ENCODE measurements around the gene VWC2L.

Gene VWC2L

DNA sequence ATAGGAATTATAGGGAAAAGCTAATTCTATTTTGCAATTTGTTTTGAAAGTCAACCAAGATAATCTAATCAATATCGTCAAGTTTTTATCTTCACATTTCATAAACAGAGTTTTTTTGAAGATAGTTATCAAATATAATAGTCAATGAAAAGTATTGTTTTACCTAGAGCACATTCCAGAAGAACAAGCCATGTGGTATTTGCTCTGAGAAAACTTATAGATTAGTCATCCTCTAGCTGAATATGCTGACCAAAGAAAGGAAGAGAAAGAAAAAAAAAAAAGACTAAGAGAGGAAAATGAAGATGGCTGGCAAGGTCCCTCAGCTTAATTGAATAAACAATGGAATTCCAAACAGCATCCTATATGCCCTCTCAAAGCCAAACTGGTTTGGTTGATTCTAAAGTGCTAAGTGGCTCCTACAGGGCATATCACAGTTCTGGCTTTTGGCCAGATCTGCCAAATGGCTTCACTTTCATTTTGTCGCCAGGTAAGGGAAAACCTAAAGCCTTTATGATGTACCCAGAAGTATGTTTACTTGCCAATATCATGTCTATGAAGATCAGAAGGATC lies 132.6 kb downstream of the VWC2L start:
- no peak for DNase-seq

GRCh38 chr2:214545898-214546542 lies 135.2 kb downstream of the VWC2L start:
- no peak for DNase-seq

- no peak for DNase-seq
Observed at GRCh38 chr2:214547931-214548330, 137.1 kb downstream of the VWC2L start.

DNA sequence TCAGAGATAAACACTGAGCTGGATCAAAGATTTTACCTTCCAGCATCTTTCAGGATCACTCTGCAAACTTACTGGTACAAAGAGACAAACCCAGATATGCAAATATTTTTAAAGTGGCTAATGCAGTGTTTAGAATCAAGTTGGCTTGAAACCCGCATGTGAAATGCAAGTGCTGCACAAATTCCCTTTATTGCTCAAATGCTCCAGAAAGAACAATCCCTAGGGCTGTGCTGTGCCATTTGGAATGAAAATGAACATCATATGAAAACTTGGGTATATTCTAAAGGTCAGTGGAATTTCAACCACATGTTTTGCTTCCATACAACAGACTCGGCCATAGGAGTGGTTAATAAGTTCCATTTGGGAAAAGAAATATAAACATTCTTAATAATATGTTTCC lies 139.1 kb downstream of the VWC2L start:
- no peak for DNase-seq

DNA sequence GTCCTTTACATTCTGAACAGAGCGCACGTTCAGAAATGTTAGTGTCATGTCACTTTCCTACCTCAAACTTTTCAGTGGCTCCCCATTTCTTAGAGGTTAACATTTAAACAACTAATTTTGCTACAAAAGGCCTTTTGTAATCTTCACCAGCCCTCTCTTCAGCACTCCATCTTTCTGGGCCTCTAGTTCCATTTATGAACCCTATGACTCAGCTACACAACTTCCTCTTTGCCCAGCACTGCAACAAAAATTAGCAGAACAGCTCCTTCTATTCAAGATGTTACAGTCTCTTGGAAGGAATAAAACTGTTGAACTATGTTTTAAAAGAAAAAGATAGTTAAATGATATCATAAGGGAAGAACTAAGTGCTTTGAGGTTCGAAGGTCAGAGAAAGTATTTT lies 139.9 kb downstream of the VWC2L start:
- DNase-seq: no peak

GRCh38 chr2:214557884-214558283 lies 147.0 kb downstream of the VWC2L start:
- no peak for DNase-seq

- no peak for DNase-seq
Observed at GRCh38 chr2:214558341-214558740, 147.5 kb downstream of the VWC2L start.

DNA sequence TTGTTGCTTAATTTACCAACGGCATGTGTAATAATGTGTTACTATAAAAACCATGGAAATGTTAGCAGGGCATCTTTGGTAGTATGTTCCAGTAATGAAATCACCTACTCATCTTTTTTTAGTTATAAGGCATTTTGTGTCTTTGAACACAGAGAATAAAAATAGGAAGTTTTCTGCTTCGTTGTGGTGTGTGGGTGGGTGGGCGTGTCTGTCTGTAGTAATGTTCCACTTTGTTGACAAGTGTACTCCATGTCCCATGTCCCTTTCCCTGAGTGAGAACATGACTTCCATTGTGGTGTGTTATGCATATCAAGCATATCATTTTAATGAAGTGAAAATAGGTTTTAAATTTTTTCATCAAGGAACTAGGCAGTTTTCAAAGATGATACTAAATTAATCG lies 149.3 kb downstream of the VWC2L start:
- no peak for DNase-seq

DNA sequence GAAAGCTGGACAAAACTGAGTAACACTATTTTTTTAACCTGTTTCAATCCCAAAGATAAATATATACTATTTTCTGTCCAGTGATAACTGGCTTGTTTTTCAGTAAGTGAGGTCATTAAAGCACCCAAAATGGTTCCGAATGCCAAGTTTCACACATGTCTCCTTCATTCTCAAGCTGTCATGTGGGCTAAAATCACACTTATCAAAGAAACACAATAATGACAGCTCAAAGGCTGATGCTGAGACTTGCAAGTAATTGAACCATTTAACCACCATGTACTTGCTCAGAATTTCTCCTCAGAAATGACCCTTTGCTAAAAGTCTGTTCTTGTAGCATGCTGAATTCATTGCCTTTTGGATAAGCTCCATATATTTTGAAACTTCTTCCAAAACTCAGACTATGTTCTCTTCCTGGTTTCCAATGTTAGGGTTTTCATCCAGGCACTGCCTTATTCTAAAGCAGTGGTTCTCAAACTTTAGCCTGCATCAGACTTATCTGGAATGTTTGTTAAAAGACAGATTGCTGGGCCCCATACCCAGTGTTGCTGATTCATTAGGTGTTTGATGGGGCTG lies 149.8 kb downstream of the VWC2L start:
- DNase-seq: no peak

DNA sequence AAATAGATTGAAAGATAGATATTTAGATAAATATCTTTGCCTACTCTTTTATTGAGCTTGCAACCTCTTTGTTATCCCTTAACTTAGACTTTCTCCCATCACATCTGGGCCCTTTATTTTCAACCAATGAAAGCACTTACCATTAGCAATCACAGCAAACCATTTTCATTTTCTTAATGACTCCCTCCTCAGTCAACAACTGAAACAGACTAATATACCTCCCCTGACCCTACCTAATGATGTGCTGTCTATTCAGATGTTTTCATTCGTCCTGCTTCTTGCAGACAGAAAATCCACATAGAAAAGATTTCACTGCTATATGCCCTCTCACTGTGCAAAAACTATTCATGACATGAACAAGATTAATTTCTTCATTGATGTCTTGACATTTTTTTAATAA lies 154.4 kb downstream of the VWC2L start:
- no peak for DNase-seq

DNA sequence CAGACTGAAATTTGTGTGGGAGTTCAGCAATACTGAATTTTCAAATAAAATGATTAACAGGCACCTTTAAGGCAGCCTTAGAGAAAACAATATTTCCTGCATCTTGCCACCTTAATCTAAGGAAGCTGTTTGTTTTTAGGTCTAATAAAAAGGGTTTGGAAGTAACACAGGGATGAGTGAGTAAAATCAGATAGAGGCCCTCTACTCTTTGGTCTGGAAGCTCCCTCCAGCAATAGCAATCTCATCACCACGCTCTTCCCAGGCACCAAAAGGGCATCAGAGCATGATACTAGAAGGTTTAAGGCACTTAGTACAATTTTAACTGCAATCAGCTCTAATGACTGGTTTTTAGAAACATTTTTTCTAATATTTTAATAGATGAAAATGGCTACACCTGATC lies 155.6 kb downstream of the VWC2L start:
- no peak for DNase-seq

DNA sequence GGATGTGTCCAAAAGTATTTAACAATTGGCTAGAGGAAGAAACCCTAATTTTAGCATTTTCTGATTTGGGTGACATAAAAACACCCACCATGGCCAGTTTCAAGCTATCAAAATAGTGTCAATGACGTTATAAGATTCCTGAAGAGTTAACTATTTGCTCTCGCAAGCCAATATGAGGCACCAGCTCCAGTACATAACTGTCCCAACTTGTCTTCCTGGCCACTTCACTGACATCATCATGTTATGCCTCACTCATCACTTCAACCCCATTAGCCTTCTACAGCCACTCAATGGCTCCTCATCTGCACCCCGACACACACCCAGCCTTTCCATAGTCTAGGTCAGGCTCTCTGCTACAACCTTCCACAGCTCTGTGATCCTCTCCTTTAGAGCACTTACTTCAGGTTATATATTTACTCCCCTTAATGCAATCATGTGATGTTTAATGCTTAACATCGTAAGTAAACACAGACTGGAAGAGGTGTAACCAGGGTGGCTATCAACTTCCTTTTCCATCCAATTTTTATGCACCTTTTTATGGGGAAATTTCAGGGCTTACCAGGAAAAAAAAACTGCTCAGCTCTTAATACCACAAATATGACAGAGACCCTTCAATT lies 158.7 kb downstream of the VWC2L start:
- DNase-seq: no peak

- DNase-seq: no peak
Observed at GRCh38 chr2:214574084-214574781, 163.4 kb downstream of the VWC2L start.

- DNase-seq: peak; percentile 39
Observed at GRCh38 chr2:214575030-214575429, 164.2 kb downstream of the VWC2L start.

DNA sequence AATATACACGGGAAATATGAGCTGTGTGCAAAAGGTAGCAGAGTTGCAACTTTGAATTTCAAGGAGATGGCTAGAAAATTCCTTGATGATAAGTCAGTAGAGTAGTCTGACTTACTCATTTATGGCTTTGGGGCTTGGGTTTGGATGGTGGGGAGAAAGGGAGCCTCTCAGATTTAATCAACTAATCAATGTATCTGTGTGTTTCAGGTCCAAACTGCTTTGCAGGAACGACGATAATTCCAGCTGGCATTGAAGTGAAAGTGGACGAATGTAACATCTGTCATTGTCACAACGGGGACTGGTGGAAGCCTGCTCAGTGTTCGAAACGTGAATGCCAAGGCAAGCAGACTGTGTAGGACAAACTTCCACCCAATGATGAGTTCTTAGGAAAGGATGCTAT lies 164.6 kb downstream of the VWC2L start:
- DNase-seq: no peak

GRCh38 chr2:214577769-214578168 lies 166.9 kb downstream of the VWC2L start:
- DNase-seq: no peak

DNA sequence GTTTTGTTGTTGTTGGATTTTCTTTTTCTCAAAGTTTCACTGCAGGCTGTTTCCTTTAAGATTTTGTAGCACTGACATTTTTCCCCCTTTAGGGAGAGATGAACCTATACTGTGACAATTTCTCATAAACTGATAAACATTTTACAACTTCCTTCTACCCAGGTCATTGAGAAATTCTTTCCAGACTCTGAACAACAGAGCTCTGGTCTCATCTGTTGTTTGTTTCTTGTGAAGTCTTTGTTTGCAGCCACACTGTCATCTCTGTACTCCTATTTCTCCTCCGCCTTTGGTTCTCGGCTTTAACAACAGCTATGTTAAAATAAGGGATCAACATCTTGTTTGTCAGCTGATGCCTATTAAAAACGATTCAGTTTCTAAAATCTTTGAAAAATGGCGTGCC lies 167.6 kb downstream of the VWC2L start:
- DNase-seq: no peak

- no peak for DNase-seq
Observed at GRCh38 chr2:214579035-214579434, 168.2 kb downstream of the VWC2L start.

DNA sequence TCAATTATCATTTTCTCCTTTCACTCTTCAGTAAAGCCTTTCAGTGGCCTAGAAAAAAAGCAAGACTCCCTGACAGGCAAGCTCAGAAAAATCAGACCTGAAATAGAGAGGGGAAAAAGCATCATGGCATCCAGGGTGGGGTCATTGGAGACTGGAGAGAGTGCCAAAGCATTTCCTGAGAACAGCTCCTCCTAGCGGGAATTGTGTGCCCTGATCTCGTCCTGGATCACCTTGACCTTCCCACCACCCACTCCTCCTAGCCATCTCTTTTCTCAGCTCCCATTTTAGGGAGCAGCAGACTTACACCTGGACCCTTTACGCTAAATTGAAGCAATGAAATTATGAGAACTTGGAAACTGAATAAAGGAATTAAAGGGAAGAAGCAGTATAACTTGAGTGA lies 176.6 kb downstream of the VWC2L start:
- no peak for DNase-seq

DNA sequence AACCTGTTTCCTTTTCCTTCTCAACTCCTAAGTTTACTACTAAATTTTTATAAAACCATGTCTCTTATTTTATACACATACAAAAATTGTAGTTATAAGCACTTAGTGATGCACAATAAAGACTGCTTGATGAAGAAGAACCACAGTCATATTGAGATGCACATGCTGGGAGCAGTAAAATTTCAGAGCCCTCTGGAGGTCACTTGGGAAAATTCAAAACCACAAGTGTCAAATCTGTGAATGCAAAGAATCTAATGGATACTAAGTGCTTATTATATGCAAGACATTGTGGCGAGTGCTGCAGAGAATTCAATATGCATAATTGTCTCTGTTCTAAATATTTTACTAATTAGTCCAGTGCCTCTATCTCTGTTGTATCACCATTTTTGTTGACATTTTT lies 180.5 kb downstream of the VWC2L start:
- no peak for DNase-seq

DNA sequence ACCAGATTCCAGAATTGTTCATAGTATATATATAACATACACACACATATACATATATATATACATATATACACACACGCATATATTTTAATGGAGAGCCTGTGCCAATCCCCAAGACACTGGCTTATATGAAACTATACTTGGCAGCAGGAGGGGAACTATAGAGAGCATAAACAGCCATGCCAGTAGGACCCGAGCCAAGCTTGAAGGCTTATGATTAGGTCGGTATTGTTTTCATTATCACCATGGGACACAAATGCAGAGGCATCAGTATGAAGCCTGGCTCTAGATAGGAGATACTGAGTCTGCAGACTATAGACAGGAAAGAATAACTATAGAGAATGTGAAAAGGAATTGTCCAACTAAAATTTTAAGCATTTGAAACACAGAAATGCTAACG lies 181.2 kb downstream of the VWC2L start:
- no peak for DNase-seq

DNA sequence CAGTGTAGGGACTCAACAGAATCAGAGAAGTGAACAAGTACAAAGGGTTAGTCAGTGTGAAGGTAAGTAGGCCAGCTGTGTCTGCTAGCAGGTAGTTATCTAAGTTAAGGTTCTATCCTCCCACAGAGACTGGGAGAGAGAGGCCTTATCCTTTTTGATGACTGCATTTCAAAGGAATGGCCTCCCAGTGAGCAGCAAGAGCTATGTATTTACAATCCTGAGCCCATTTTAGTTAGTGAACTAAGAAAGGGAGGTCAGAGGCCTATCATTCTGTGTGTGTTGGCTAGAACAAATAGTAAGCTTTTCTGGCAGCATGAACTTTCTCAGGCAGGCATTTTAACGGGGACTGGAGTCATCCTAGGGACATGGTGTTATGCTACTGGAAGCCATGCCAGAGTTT lies 182.9 kb downstream of the VWC2L start:
- DNase-seq: no peak

DNA sequence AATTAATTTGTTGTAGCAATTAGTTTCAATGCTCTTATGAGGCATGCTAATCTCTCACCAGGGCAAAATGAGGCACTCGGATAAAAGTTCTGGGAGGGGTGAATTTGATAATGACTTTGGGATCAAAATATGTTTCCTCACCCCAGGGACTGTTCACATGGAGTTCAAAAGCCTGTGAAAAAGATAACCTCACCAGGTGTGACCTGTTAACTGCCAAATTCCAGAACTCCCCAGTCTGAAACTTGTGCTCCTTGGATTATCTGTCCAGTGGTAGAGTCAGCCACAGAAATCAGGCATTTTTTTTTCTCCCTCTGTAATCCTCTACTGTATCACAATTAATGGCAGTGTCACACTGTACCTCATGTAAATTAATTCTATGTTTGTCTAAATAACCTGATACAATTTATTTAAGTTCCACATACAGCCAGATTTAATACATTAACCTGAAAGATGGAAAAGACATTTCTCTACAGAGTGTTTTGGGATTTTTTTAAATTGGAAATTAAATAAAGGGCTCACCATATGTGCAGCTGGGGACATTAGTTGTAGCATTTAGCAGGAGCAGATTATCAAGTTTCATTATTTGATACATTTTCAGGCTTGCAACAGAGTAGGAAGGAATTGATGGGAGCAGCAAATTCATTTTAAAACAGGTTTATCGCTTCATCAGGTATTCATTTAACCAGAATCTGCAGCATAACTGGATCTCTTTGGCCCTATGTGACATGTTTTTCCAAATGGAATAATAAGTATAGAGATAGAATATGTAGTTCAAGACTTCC lies 191.2 kb downstream of the VWC2L start:
- no peak for DNase-seq
